Epithelial cell of esophagus (primary cell): Measurements from ENCODE around the gene DSCAML1.

Source experiments
- DNase-seq: peaks from one replicate; pipeline ENCODE4 v3.0.0; 2010; ENCODE audit warnings: low read depth
- H3K4me3 ChIP-seq: 2 replicates; pipeline ENCODE4 v1.5.1; 2011; ENCODE audit warnings: mild to moderate bottlenecking, low read length, control low read depth
- CTCF ChIP-seq: IDR thresholded peaks from 2 replicates; pipeline ENCODE4 v1.5.1; 2011; ENCODE audit warnings: low read depth, mild to moderate bottlenecking, low read length, control low read depth, inconsistent platforms; ENCODE audit not compliant: insufficient read depth; ENCODE audit errors: missing control alignments

DSCAML1 gene

GRCh38 chr11:117752721-117753237 lies 44.2 kb downstream of the DSCAML1 start:
- TF ChIP-seq CTCF: no peak
- H3K4me3 ChIP-seq: no peak overlapping the region
- DNase-seq: no peak

GRCh38 chr11:117752071-117752470 lies 44.9 kb downstream of the DSCAML1 start:
- no peak for TF ChIP-seq CTCF
- no peak for DNase-seq
- no peak overlapping the region for H3K4me3 ChIP-seq

- no peak for TF ChIP-seq CTCF
- DNase-seq: no peak
- no peak overlapping the region for H3K4me3 ChIP-seq
Observed at GRCh38 chr11:117750916-117751662, 45.9 kb downstream of the DSCAML1 start.

GRCh38 chr11:117750357-117750756 lies 46.7 kb downstream of the DSCAML1 start:
- no peak for DNase-seq
- no peak overlapping the region for H3K4me3 ChIP-seq
- TF ChIP-seq CTCF: no peak

GRCh38 chr11:117749541-117749910 lies 47.5 kb downstream of the DSCAML1 start:
- H3K4me3 ChIP-seq: no peak overlapping the region
- TF ChIP-seq CTCF: no peak
- DNase-seq: no peak

GRCh38 chr11:117748771-117749540 lies 48.1 kb downstream of the DSCAML1 start:
- H3K4me3 ChIP-seq: no peak overlapping the region
- no peak for DNase-seq
- no peak for TF ChIP-seq CTCF
